HG03571 (cell line): Measurements from ENCODE around the gene ZNF304.
"Not testable (repeated sequence)": the region's sequence is repeated elsewhere in the genome, so short reads cannot be mapped to it uniquely, and the experiment has no call there.

Source experiments
- ATAC-seq: cut with Tn5 transposase; IDR thresholded peaks from one replicate; pipeline ENCODE4 v1.9.1; 2021; ENCODE audit not compliant: unreplicated experiment

ZNF304 gene

DNA sequence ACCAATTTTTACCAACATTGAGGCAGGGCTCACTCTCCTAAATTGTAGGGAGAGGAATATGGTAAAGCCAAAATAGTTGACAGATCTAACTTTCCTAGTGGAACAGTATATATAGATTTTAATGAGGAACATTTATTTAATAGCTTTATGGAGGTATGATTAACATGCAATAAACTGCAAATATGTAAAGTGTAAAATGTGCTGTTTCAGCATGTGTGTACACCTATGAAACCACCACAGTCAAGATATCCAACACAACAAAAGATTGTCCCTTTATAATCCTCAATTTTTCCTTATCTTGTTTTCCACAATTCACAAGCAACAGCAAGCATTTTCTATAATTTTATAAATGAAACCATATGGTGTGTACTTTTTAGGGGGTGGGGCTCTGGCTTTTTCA lies 8.2 kb downstream of the ZNF304 start:
- no peak for ATAC-seq

DNA sequence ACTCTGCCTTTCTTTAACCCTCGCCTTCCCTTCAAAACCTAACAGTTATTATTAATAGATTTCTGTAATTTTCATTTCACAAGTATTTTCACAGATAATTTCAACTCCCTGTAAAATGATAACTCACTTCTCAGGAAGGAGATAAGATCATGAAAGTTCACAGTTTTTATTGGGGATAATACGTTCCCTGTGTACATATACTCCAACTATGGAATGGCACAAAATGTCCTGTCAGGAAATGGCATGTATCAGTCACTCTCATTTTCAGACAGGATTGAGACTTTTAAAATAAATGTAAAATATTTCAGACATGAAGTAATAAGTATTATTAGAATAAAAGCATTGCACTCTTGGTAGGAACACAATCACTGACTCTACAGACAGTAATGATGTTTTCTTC lies 11.3 kb downstream of the ZNF304 start:
- no peak for ATAC-seq

DNA sequence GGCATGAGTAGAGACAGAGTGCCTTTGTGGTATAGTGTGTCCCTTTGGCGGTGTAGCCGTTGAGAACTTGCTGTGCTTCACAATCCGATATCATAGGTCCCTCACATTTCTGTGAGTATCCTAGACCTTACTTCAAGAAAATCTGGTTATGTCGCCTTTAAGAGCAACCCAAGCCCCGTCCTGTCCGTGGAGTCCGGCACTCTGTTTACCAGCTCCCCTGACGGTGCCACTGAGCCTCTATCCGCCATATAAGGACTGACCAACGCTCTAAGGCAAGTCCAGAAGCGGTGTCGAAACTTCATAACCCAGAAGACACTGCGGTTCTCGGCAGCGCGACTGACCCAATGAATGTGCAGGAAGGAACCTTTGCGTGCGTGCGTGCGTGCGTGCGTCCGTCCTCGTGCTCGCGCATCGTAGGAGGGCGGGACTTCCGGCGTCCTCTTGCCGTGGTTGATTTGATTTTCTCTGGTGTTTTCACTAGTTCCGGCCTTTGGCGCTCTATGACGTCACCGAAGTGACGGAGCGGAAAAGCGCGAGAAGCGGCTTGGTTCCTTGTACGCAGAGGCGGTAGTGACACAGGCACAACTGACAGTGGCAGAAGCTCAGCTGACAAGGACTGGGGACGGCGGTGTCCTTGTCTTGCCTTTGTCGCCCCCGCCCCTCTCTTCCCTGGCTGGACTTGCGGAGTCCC lies 12.1 kb downstream of the ZNF304 start, which contains the start of the genes TRAPPC2B and ZNF547:
Gene TRAPPC2B (plus strand): TSS at position 555 of the 691 bp plus-strand sequence. CDS start 1,283 bp downstream, outside the sequence.
Gene ZNF547 (plus strand): TSS at position 555 of the 691 bp plus-strand sequence. CDS start 5,005 bp downstream, outside the sequence.
- ATAC-seq, result peak; percentile 90

DNA sequence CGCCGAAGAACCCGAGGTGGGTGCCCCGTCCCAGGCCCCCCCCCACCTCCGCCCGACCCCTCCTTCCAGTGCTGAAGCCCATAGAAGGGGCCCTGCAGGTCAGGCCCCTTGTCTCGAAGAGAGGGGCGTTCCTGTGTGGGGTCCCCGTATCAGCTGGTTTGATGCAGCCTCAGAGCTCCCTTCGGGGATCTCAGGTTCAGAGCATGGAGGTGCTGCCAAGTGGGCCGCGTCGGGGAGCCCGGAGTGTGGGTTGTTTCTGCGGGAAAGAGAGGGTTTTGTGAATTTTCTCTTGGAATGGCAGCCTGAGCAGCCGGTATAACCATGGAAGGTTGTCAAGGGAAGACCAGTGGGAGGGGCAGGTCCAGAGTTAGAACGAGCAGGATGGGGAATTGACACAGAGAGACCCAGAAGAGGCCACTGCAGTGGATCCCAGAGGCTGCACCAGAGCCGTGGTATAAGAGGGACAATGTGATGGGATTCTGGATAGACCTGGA lies 12.7 kb downstream of the ZNF304 start:
- ATAC-seq, result peak; percentile 14

DNA sequence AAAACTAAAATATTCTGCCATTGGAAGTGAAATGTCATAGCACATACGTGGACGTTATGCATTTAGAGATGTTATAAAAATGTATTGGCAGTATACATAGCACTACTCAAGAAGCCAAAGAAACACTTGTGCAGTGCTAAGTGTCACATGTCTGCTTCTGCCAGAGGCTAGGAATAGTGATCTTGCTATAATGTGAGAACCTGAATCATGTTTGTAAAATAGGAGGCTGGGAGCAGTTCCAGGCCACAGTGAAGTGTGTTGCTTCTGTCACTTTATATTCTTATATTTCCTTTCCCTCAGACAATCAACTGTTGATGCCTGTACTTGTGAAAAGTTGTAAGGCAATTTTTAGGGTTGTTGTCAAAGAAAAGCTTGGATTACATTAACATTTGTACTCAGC lies 15.7 kb downstream of the ZNF304 start:
- ATAC-seq, result no peak

DNA sequence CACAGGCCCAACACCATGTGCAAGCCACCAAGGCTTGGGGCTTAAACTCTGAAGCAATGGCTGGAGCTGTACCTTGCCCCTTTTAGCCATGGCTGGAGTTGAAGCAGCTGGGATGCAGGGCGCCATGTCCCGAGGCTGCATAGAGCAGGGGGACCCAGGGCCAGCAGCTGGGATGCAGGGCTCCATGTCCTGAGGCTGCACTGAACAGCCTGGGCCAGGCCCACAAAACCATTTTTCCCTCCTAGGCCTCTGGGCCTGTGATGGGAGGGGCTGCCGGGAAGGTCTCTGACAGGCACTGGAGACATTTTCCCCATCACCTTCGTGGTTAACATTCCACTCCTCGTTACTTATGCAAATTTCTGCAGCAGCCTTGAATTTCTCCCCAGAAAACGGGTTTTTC lies 23.1 kb downstream of the ZNF304 start:
- no peak for ATAC-seq

DNA sequence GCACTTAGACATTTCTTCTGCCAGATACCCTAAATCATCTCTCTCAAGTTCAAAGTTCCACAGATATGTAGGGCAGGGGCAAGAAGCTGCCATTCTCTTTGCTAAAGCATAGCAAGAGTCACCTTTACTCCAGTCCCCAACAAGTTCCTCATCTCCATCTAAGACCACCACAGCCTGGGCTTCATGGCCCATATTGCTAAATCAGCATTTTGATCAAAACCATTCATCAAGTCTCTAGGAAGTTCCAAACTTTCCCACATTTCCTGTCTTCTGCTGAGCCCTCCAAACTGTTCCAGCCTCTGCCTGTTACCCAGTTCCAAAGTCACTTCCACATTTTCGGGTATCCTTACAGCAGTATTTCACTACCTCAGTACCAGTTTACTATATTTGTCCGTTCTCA lies 23.6 kb downstream of the ZNF304 start:
- ATAC-seq, result not testable (repeated sequence)

DNA sequence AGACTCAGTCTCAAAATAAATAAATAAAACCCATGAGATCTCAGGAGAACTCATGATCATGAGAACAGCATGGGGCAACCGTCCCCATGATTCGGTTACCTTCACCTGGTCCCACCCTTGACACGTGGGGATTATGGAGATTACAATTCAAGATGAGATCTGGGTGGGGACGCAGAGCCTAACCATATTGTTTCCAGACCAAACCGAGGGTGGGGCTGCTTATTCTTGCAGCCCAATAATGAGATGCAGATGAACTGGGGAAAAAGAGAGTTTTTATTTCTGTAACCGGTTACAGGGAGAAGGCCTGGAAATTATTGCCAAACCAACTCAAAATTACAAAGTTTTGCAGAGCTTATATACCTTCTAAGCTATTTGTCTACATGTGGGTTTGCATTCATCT lies 25.1 kb downstream of the ZNF304 start:
- no peak for ATAC-seq

DNA sequence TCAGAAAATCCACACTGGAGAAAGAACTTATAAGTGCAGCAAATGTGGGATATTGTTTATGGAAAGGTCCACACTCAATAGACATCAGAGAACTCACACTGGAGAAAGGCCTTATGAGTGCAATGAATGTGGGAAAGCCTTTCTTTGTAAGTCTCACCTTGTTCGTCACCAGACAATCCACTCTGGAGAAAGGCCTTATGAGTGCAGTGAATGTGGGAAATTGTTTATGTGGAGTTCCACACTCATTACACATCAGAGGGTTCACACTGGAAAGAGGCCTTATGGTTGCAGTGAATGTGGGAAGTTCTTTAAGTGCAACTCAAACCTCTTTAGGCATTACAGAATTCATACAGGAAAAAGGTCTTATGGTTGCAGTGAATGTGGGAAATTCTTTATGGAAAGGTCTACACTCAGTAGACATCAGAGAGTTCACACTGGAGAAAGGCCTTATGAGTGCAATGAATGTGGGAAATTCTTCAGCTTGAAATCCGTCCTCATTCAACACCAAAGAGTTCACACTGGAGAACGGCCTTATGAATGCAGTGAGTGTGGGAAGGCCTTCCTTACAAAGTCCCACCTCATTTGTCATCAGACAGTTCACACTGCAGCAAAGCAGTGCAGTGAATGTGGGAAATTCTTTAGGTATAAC lies 26.6 kb downstream of the ZNF304 start:
- no peak for ATAC-seq

DNA sequence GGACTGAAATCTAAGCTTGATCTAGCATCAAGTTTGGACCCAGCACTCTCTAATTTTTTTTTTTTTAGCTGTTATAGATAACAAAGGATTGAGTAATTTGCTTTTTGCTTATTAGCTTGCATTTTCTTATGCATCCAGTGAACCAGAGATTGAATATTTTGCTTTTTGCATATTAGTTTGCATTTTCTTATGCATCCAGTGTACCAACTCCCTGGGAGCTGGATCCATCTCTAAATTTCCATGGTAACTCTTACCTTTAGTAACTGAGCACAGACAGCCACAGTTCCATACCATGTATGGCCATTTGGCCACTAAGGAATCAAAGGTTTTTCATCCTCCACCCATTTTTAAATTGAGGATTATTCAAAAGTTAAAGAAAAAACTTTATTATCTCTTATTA lies 29.9 kb downstream of the ZNF304 start:
- ATAC-seq, result no peak

DNA sequence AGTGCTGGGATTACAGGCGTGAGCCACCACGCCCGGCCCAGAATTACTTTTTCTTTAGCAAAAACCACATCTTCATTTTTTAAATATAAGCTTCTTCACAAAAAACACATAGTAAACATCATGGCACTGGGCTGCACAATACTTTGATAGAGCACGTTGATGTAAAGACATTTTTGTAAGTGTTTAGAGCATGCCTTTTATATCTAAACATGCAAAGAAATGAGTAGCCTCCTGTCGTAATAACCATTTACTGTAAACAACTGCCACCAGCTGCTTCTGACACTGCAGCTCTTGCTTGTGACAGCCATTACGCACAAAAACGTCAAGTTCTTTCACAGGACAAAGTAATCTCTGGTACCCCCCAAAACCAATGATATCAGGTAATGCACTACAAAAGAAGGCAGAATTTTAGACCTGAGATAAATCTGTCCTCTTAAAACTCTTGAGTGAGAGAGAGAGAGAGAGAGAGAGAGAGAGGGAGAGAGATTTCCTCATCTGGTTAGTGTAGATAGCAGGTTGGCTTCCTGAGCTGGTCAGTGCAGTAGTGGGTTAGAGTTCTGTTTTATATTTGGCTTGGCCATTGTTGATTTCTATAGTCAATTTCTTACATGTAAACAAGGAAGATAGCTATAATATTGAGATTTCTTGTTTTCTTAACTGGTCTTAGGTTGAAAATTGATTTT lies 31.9 kb downstream of the ZNF304 start:
- no peak for ATAC-seq

DNA sequence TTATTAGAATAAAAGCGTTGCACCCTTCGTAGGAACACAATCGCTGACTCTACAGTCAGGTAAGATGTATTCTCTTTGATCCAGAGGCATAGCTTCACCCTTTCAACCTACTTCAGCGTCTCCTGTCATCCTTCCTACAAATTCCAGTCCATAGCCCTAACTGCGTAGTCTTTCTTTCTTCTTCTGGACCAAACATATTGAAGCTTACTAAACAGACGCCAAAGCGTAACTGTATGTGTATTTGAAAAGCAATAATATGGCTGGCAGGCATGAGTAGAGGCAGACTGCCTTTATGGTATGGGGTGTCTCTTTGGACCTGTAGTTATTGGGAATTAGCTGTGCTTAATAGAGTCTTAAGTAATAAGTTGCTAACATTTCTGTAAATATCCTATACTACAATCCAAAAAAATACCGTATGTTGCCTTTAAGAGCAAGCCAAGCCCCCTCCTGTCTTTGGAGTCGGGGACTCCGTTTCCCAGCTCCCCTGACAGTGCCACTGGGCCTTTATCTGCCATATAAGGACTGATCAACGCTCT lies 38.2 kb downstream of the ZNF304 start:
- ATAC-seq, result no peak

DNA sequence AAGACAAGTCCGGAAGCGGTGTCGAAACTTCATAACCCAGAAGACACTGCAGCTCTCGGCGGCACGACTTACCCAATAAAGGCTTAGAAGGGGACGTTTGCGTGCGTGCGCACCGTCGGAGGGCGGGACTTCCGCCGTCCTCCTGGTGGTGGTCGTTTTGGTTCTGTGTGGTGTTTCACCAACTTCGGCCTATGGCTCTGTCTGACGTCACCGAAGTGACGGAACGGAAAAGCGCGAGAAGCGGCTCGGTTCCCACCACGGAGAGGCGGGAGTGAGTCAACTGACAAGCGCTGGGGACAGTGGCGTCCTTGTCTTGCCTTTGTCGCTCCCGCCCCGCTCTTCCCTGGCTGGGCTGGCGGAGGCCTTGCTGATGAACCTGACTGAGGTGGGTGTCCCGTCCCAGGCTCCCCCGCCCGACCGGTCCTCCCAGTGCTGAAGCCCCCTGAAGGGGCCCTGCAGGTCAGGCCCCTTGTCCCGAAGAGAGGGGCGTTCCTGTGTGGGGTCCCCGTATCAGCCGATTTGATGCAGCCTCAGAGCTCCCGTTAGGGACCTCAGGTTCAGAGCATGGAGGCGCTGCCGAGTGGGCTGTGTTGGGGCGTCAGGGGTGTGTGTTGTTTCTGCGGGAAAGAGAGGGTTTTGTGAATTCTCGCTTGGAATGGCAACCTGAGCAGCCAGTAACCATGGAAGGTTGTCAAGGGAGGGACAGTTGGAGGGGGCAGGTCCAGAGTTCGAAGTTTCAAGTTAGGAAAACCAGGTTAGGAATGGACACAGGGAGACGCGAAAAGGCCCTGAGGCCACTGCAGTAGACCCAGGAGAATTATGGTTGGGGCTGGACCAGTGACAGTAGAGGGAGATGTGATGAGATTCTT lies 38.9 kb downstream of the ZNF304 start, which contains the start of gene ZNF548:
Gene ZNF548 (plus strand): TSS at position 125 of the 869 bp plus-strand sequence. CDS start 246 bp downstream, at position 371.
- ATAC-seq, result peak; percentile 97

DNA sequence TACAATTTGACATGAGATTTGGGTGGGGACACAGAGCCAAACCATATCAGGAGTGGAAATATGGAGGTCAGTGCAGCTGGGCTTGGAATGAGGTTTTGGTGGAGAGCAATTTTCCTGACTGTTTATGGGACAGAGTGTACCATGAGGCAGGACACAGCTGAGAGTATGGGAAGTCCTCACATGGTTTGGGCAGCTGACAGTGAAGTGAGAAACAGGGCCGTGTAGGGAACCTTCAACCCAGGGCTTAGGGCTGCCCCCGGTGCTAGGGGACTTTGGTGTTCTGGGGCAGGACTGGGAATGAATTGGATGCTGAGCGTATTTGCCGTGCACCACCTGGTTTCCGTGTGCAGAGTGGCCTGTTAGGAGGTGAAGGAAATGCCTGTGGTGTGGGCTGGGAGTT lies 44.6 kb downstream of the ZNF304 start:
- ATAC-seq, result no peak

DNA sequence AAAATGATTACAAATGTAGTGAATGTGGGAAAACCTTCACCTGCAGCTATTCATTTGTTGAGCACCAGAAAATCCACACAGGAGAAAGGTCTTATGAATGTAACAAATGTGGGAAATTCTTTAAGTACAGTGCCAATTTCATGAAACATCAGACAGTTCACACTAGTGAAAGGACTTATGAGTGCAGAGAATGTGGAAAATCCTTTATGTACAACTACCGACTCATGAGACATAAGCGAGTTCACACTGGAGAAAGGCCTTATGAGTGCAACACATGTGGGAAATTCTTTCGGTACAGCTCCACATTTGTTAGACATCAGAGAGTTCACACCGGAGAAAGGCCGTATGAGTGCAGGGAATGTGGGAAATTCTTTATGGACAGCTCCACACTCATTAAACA lies 47.8 kb downstream of the ZNF304 start:
- no peak for ATAC-seq

DNA sequence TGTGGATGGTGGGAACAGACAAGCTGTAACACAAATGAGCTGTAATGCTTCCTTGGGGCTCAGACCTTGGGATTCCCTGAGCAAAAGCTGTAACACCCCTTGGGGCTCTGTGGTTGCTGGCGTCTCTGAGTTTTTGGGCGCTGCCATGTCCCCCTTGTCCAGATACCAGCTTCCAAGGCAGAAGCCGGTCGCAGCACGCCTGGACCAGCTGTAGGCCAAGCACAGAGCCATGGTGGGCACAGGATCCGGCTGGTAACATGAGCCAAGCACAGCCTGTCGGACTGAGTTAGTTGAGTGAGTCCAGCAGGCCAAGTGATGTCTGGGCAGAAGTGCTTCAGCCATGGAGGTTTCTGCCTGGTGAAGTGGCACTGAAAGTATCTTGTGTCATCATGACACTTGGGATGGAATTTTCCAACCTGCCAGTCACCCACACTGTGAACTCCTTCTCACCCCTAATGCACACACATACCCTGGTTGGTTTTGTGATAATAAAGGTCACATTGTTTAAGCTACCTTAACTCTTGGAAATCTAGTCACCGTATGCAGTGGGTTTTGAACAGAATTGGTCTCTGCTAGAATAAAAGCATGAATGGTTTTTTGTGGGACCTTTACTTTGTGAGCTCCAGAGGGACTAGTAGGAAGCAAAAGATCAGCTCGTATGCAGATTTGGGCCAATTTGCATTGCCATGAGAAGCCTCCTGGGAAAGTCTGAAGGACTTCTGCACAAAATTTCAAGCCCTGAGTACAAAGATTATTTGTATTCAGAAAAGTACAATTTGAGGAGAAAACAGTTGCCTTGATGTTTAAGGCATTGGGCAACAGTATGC lies 52.9 kb downstream of the ZNF304 start:
- ATAC-seq, result no peak

DNA sequence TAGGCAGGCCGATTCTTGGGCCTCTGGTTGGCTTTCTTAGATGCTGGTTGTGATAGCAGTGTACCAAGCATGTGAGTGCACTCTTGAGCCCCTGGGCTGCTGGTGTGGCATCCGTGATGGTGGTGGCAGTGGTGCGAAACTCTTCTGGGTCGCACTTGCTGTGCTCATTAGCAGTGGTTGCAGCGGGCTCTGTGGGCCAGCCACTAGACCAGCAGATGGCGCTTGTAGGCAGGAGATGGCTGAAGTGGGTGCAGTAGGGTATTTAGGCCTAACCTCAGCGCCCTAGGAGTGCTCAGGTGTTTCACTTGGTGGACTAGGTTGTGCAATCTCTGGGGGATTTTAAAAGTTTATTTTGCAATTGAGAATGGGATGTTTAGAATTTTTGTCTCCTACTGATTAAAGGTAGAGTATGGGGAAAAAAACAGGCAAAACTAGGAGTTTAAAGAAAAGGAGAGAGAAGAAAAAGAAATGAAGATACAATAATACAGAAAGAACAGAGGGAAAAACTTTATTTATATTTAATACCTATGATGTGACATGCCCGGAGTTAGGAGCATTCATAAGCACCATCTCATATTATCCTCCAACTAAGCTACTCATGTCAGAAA lies 55.5 kb downstream of the ZNF304 start:
- no peak for ATAC-seq
